GM19023 (cell line): Measurements from ENCODE around the gene DEFB131B.
A peak's percentile ranks its signal among the peaks of the same experiment; 100 is the strongest.
"Not testable (repeated sequence)": the region's sequence is repeated elsewhere in the genome, so short reads cannot be mapped to it uniquely, and the experiment has no call there.

Source experiments
- ATAC-seq: cut with Tn5 transposase; IDR thresholded peaks from one replicate; pipeline ENCODE4 v1.9.1; 2021; ENCODE audit warnings: mild to moderate bottlenecking, moderate library complexity; ENCODE audit not compliant: unreplicated experiment

DEFB131B gene

DNA sequence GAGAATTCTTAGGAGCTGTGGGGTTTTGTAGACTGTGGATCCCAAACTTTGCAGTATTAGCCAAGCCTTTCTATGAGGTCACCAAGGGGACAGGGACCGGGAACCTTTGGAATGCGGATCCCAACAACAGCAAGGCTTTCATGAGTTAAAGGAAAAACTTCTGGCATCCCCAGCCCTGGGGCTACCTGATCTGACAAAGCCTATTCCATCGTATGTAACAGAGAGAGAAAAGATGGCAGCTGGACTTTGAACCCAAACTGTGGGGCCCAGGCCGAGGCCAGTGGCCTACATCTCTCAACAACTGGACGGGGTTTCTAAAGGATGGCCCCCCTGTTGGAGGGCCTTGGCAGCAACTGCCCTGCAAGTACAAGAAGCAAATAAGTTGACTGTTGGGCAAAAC, 32.5 kb downstream of the DEFB131B start:
- ATAC-seq, result not testable (repeated sequence)

GRCh38 chr11:71911321-71911985, 33.2 kb downstream of the DEFB131B start:
- not testable (repeated sequence) for ATAC-seq

- ATAC-seq, result not testable (repeated sequence)
Observed at GRCh38 chr11:71911986-71912340, 33.7 kb downstream of the DEFB131B start.

- ATAC-seq, result no peak
Observed at GRCh38 chr11:71913756-71914526, 35.7 kb downstream of the DEFB131B start.

DNA sequence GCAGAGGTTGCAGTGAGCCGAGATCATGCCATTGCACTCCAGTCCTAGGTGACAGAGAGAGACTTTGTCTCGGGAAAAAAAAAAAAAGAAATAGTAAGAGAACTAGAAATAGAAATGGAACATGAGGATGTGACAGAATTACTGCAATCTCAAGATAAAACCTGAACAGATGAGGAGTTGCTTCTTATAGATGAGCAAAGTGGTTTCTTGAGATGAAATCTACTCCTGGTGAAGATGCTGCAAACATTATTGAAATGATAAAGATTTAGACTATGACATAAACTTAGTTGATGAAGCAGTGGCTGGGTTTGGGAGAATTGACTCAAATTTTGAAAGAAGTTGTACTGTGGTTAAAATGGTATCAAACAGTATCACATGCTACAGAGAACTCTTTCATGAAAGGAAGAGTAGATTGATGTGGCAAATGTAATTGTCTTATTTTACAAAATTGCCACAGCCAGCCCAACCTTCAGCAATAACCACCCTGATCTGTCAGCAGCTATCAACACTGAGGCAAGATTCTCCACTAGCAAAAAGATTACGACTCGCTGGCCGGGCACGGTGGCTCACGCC, 36.5 kb downstream of the DEFB131B start:
- no peak for ATAC-seq

GRCh38 chr11:71917646-71918140, 39.4 kb downstream of the DEFB131B start:
- ATAC-seq, result no peak

GRCh38 chr11:71927820-71928736, 49.8 kb downstream of the DEFB131B start, which contains the start of gene XNDC1N:
TSS of gene XNDC1N (minus strand) at chr11:71928594. CDS start at chr11:71923353, 5,241 bp downstream.
- peak; percentile 78 for ATAC-seq

GRCh38 chr11:71928737-71929443, 50.6 kb downstream of the DEFB131B start, which contains the start of gene RNF121:
TSS of gene RNF121 (plus strand) at chr11:71929046. CDS start at chr11:71929062, 16 bp downstream.
- ATAC-seq, result peak; percentile 84

GRCh38 chr11:71929491-71929890, 51.2 kb downstream of the DEFB131B start:
- no peak for ATAC-seq

GRCh38 chr11:71930556-71931244, 52.4 kb downstream of the DEFB131B start:
- no peak for ATAC-seq

DNA sequence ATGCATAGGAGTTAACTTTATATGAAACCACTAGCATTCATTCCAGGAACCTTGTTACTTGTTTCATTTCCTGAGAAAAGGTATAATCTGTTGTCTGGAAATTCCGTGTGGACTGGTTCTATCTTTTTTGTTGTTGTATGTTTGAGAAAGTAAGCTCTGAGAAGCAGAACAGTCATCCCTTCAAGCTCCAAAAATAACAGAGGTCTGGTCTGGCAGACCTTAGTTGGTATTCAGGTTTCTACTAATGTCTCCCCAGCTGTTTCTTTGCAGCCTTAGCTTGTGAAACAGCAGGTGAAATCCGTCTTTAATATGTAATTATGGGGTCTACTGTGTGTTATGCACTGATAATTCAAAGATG, 53.0 kb downstream of the DEFB131B start:
- no peak for ATAC-seq

DNA sequence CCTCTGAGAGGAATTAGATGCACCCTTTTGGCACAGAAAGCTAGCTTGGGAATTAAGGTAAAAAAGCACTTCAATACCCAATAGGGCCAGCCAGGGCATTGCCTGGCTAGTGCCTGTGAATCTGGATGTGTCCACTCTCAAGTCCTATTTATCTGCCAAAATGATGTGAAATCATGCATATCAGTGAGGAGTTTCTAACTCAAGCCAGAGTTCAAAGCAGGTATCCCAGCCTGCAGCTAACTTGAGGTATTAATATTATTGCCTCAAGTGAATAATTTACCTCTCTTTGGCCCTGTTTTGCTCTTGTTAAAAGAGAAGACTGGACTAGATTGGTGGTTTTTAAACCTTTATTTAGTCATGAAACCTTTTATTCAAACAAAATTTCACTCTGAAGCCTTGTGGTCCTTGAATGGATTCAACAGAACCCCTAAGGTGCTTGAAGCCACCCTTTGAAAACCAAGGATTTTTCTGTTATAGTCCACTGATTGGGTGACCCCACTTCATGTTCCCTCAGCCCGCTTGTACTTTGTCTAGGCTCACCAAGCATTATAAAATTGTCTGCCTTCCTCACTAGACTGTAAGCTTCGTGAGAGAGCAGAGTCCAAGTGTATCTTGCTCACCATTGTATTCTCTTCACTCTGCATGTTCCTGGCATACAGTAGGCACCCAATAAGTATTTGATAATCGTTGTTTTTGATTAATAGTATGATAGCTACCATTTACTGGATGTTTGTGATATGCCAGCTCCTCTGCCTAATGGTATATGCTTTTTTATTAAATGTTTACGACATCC, 55.1 kb downstream of the DEFB131B start:
- no peak for ATAC-seq
